Vagina (tissue), 2 donors: ENCODE data around the gene CADPS2.

Experiments used
- CTCF ChIP-seq, 3 experiments: fragments of 450-650 bp in 2 of 3; fragments of 200-600 bp in 1 of 3; sonication (generic) in 1 of 3; IDR thresholded peaks; one replicate each; pipeline ENCODE4 v1.5.1; 2017 to 2019; ENCODE audit warnings: antibody characterized with exemption in 3 of 3, mild to moderate bottlenecking in 2 of 3, moderate library complexity in 2 of 3
- POLR2A ChIP-seq, 2 donors: fragments of 450-650 bp; IDR thresholded peaks; one replicate each; pipeline ENCODE4 v1.6.1; 2017; ENCODE audit warnings: antibody characterized with exemption in 2 of 2, mild to moderate bottlenecking in 2 of 2, moderate library complexity in 2 of 2
- POLR2AphosphoS5 ChIP-seq, 2 donors: sonication (generic); formaldehyde crosslinking; IDR thresholded peaks; one replicate each; pipeline ENCODE4 v1.9.0; 2017; ENCODE audit warnings: antibody characterized with exemption in 2 of 2, mild to moderate bottlenecking in 2 of 2, low read depth in 1 of 2; ENCODE audit not compliant: insufficient read depth in 1 of 2

- no peak for TF ChIP-seq CTCF (IDR thresholded peaks at IDR 0.05)
- TF ChIP-seq POLR2A (IDR thresholded peaks at IDR 0.05), result no peak
- no peak for TF ChIP-seq POLR2AphosphoS5 (IDR thresholded peaks at IDR 0.05; ENCODE audit: insufficient read depth in 1 of 2, low read depth in 1 of 2)
Observed at GRCh38 chr7:122802301-122802751, 83.9 kb downstream of the CADPS2 start.
